Natural killer cell treated with Interleukin-12 subunit alpha and Interleukin-12 subunit beta and Interleukin-15 and Interleukin-18, amount 100 ng/mL, for 72 hours (primary cell): Measurements from ENCODE around the gene UNC79. TPM values are rescaled to one million over a fixed set of nuclear protein-coding genes. Genes with fewer than 3 reads are reported as not detected.

Experiments used
- ATAC-seq, 2 donors: fragments of 150-1000 bp; cut with Tn5 transposase in 1 of 2; sonication (Bioruptor Pico), chemical (Tn5 transposase) in 1 of 2; 2 replicates each; pipeline ENCODE4 v1.10.0; 2021
- DNase-seq: peaks from one replicate; pipeline ENCODE4 v3.0.0; 2022; ENCODE audit warnings: low spot score
- H3K27ac Mint-ChIP-seq, 2 donors: 1 replicate in 1 of 2; 2 replicates in 1 of 2; pipeline ENCODE4 v1.8.0; 2022; ENCODE audit warnings: mixed read lengths in 2 of 2, mild to moderate bottlenecking in 1 of 2, moderate library complexity in 1 of 2
- H3K27me3 Mint-ChIP-seq, 2 donors: 1 replicate in 1 of 2; 2 replicates in 1 of 2; pipeline ENCODE4 v1.8.0; 2022; ENCODE audit warnings: mixed read lengths in 2 of 2
- H3K36me3 Mint-ChIP-seq: one replicate; pipeline ENCODE4 v1.8.0; 2022; ENCODE audit warnings: mixed read lengths
- H3K4me1 Mint-ChIP-seq, 2 donors: 1 replicate in 1 of 2; 2 replicates in 1 of 2; pipeline ENCODE4 v1.8.0; 2022; ENCODE audit warnings: low read depth in 2 of 2, mixed read lengths in 2 of 2, mild to moderate bottlenecking in 1 of 2
- H3K4me3 Mint-ChIP-seq: one replicate; pipeline ENCODE4 v1.8.0; 2022; ENCODE audit warnings: mixed read lengths
- H3K9me3 Mint-ChIP-seq: 2 replicates; pipeline ENCODE4 v1.8.0; 2022; ENCODE audit warnings: mixed read lengths
- total RNA-seq, 2 donors: library from RNA; stranded (reverse); gene quantifications; one replicate each; pipeline ENCODE4 v1.2.3, GENCODE V29; 2022

Gene UNC79
- total RNA-seq, 2 donors from 2014 or later = 0.02 to 0.06 TPM

- no peak overlapping the region for H3K27ac Mint-ChIP-seq
- ATAC-seq (no peak), DNase-seq (no peak)
- no peak overlapping the region for H3K4me3 Mint-ChIP-seq
- H3K4me1 Mint-ChIP-seq = no peaks in the 10 kb centered on the region
- H3K27me3 Mint-ChIP-seq = no peaks in the 10 kb centered on the region
- no peaks in the 10 kb centered on the region for H3K9me3 Mint-ChIP-seq
- no peaks in the 10 kb centered on the region for H3K36me3 Mint-ChIP-seq
Measured at GRCh38 chr14:93727917-93728650, 297.3 kb downstream of the UNC79 start.

GRCh38 chr14:93728651-93729016 is 297.9 kb downstream of the UNC79 start:
- Mint-ChIP-seq H3K27ac (no peak overlapping the region), H3K4me1 (no peaks in the 10 kb centered on the region), H3K36me3 (no peaks in the 10 kb centered on the region), H3K27me3 (no peaks in the 10 kb centered on the region), H3K4me3 (no peak overlapping the region), H3K9me3 (no peaks in the 10 kb centered on the region)
- DNase-seq = no peak
- no peak for ATAC-seq

- no peaks in the 10 kb centered on the region for H3K36me3 Mint-ChIP-seq
- no peak overlapping the region for H3K27ac Mint-ChIP-seq
- no peaks in the 10 kb centered on the region for H3K9me3 Mint-ChIP-seq
- no peak overlapping the region for H3K4me3 Mint-ChIP-seq
- ATAC-seq (no peak), DNase-seq (no peak)
- no peaks in the 10 kb centered on the region for H3K27me3 Mint-ChIP-seq
- no peaks in the 10 kb centered on the region for H3K4me1 Mint-ChIP-seq
Measured at GRCh38 chr14:93729993-93730392, 299.3 kb downstream of the UNC79 start.

- no peak overlapping the region for H3K4me3 Mint-ChIP-seq
- no peaks in the 10 kb centered on the region for H3K4me1 Mint-ChIP-seq
- no peaks in the 10 kb centered on the region for H3K9me3 Mint-ChIP-seq
- peaks cover 0 to 3% of the 10 kb centered on the region in 2 donors for H3K27me3 Mint-ChIP-seq
- DNase-seq (no peak), ATAC-seq (no peak)
- no peak overlapping the region for H3K27ac Mint-ChIP-seq
- no peaks in the 10 kb centered on the region for H3K36me3 Mint-ChIP-seq
Measured at GRCh38 chr14:93731753-93732152, 301.0 kb downstream of the UNC79 start.

- no peak overlapping the region for H3K27ac Mint-ChIP-seq
- no peaks in the 10 kb centered on the region for H3K4me1 Mint-ChIP-seq
Measured at GRCh38 chr14:93732524-93732923, 301.8 kb downstream of the UNC79 start.

GRCh38 chr14:93733231-93733630 is 302.5 kb downstream of the UNC79 start:
- DNase-seq (no peak), ATAC-seq (no peak)
- no peaks in the 10 kb centered on the region for H3K36me3 Mint-ChIP-seq
- no peaks in the 10 kb centered on the region for H3K9me3 Mint-ChIP-seq
- H3K4me1 Mint-ChIP-seq = no peaks in the 10 kb centered on the region
- no peak overlapping the region for H3K27ac Mint-ChIP-seq
- no peak overlapping the region for H3K4me3 Mint-ChIP-seq
- H3K27me3 Mint-ChIP-seq = peaks cover 5 to 12% of the 10 kb centered on the region in 2 donors

More at GRCh38 chr14:93732524-93732923, 301.8 kb downstream of the UNC79 start:
- DNase-seq = no peak
- Mint-ChIP-seq H3K36me3 (no peaks in the 10 kb centered on the region), H3K9me3 (no peaks in the 10 kb centered on the region), H3K4me3 (no peak overlapping the region), H3K27me3 (peaks cover 2 to 8% of the 10 kb centered on the region in 2 donors)
- no peak for ATAC-seq

GRCh38 chr14:93733631-93734030 is 302.9 kb downstream of the UNC79 start:
- ATAC-seq (no peak), DNase-seq (no peak)
- Mint-ChIP-seq H3K4me3 (no peak overlapping the region), H3K36me3 (no peaks in the 10 kb centered on the region), H3K4me1 (no peaks in the 10 kb centered on the region), H3K9me3 (no peaks in the 10 kb centered on the region), H3K27me3 (peaks cover 7 to 14% of the 10 kb centered on the region in 2 donors), H3K27ac (no peak overlapping the region)

- DNase-seq = no peak
- H3K4me1 Mint-ChIP-seq = no peaks in the 10 kb centered on the region
- peaks cover 7 to 14% of the 10 kb centered on the region in 2 donors for H3K27me3 Mint-ChIP-seq
- ATAC-seq = no peak
- H3K4me3 Mint-ChIP-seq = no peak overlapping the region
- H3K27ac Mint-ChIP-seq = no peak overlapping the region
- no peaks in the 10 kb centered on the region for H3K36me3 Mint-ChIP-seq
- H3K9me3 Mint-ChIP-seq = no peaks in the 10 kb centered on the region
Measured at GRCh38 chr14:93734086-93734822, 303.5 kb downstream of the UNC79 start.

GRCh38 chr14:93735206-93735605 is 304.5 kb downstream of the UNC79 start:
- DNase-seq = no peak
- H3K9me3 Mint-ChIP-seq = no peaks in the 10 kb centered on the region
- no peak overlapping the region for H3K27ac Mint-ChIP-seq
- H3K4me1 Mint-ChIP-seq = no peaks in the 10 kb centered on the region
- ATAC-seq = no peak
- H3K4me3 Mint-ChIP-seq = no peak overlapping the region
- peaks cover 9 to 14% of the 10 kb centered on the region in 2 donors for H3K27me3 Mint-ChIP-seq
- H3K36me3 Mint-ChIP-seq = no peaks in the 10 kb centered on the region

- peaks cover 11 to 14% of the 10 kb centered on the region in 2 donors for H3K27me3 Mint-ChIP-seq
- no peaks in the 10 kb centered on the region for H3K36me3 Mint-ChIP-seq
- DNase-seq (no peak), ATAC-seq (no peak)
- no peaks in the 10 kb centered on the region for H3K9me3 Mint-ChIP-seq
- no peak overlapping the region for H3K4me3 Mint-ChIP-seq
- H3K4me1 Mint-ChIP-seq = no peaks in the 10 kb centered on the region
- H3K27ac Mint-ChIP-seq = no peak overlapping the region
Measured at GRCh38 chr14:93736378-93737014, 305.8 kb downstream of the UNC79 start.

GRCh38 chr14:93737634-93738033 is 306.9 kb downstream of the UNC79 start:
- H3K4me3 Mint-ChIP-seq = no peak overlapping the region
- DNase-seq = no peak
- no peaks in the 10 kb centered on the region for H3K9me3 Mint-ChIP-seq
- no peaks in the 10 kb centered on the region for H3K4me1 Mint-ChIP-seq
- no peak overlapping the region for H3K27ac Mint-ChIP-seq
- ATAC-seq = no peak
- H3K27me3 Mint-ChIP-seq = peaks cover 11 to 21% of the 10 kb centered on the region in 2 donors
- no peaks in the 10 kb centered on the region for H3K36me3 Mint-ChIP-seq

GRCh38 chr14:93741556-93742230 is 311.0 kb downstream of the UNC79 start:
- no peak overlapping the region for H3K4me3 Mint-ChIP-seq
- H3K27ac Mint-ChIP-seq = no peak overlapping the region
- no peaks in the 10 kb centered on the region for H3K9me3 Mint-ChIP-seq

GRCh38 chr14:93742761-93743160 is 312.0 kb downstream of the UNC79 start:
- Mint-ChIP-seq H3K9me3 (no peaks in the 10 kb centered on the region), H3K4me1 (peaks cover 0 to 6% of the 10 kb centered on the region in 2 donors), H3K27ac (no peak overlapping the region), H3K36me3 (no peaks in the 10 kb centered on the region), H3K4me3 (no peak overlapping the region), H3K27me3 (peaks cover 9 to 21% of the 10 kb centered on the region in 2 donors)
- DNase-seq = no peak
- ATAC-seq = no peak

More at GRCh38 chr14:93741556-93742230, 311.0 kb downstream of the UNC79 start:
- no peaks in the 10 kb centered on the region for H3K36me3 Mint-ChIP-seq
- H3K27me3 Mint-ChIP-seq = peaks cover 11 to 21% of the 10 kb centered on the region in 2 donors
- no peak for DNase-seq
- H3K4me1 Mint-ChIP-seq = peaks cover 0 to 5% of the 10 kb centered on the region in 2 donors
- no peak for ATAC-seq
